Neuronal stem cell (in vitro differentiated cells): ENCODE data around the gene SPAG16.

ENCODE experiments used
- DNase-seq: peaks from one replicate; pipeline ENCODE4 v3.0.0-alpha.2; 2013; ENCODE audit warnings: low spot score
- H2AFZ ChIP-seq: one replicate; pipeline ENCODE4 v1.6.1; 2013; ENCODE audit warnings: mild to moderate bottlenecking, low read length, inconsistent platforms
- H2AK5ac ChIP-seq: 2 replicates; pipeline ENCODE4 v1.6.1; 2013; ENCODE audit warnings: low read depth, mild to moderate bottlenecking, inconsistent platforms, low read length, moderate library complexity, mixed read lengths
- H2BK120ac ChIP-seq: 2 replicates; pipeline ENCODE4 v1.6.1; 2013; ENCODE audit warnings: low read depth, mild to moderate bottlenecking, inconsistent platforms, low read length, moderate library complexity, mixed read lengths
- H2BK12ac ChIP-seq: one replicate; pipeline ENCODE4 v1.6.1; 2013; ENCODE audit warnings: low read length, inconsistent platforms
- H2BK15ac ChIP-seq: 2 replicates; pipeline ENCODE4 v1.6.1; 2013; ENCODE audit warnings: mild to moderate bottlenecking, low read length, inconsistent platforms, mixed read lengths
- H2BK5ac ChIP-seq: one replicate; pipeline ENCODE4 v1.6.1; 2013; ENCODE audit warnings: inconsistent platforms, mild to moderate bottlenecking, low read length, moderate library complexity
- H3K14ac ChIP-seq: one replicate; pipeline ENCODE4 v1.6.1; 2013; ENCODE audit warnings: low read length, inconsistent platforms
- H3K18ac ChIP-seq: 2 replicates; pipeline ENCODE4 v1.6.1; 2013; ENCODE audit warnings: low read length, inconsistent platforms
- H3K23ac ChIP-seq: 2 replicates; pipeline ENCODE4 v1.6.1; 2013; ENCODE audit warnings: low read depth, mild to moderate bottlenecking, mixed read lengths, low read length, inconsistent platforms; ENCODE audit not compliant: poor library complexity
- H3K27ac ChIP-seq: replicated peaks from 3 replicates; pipeline ENCODE4 v1.5.1; 2013; ENCODE audit warnings: low read length, inconsistent platforms
- H3K27me3 ChIP-seq, 3 experiments: 2 replicates each; pipeline ENCODE4 v1.6.1; 2013; ENCODE audit warnings: low read length in 3 of 3, mild to moderate bottlenecking in 2 of 3, inconsistent platforms in 1 of 3, low read depth in 1 of 3, mixed read lengths in 1 of 3, moderate library complexity in 1 of 3; ENCODE audit not compliant: control insufficient read depth in 3 of 3, insufficient read depth in 3 of 3
- H3K36me3 ChIP-seq, 2 donors: replicated peaks in 1 of 2; 2 replicates each; pipeline ENCODE4 v1.6.1; 2013; ENCODE audit warnings: low read length in 2 of 2; ENCODE audit not compliant: control insufficient read depth in 2 of 2, insufficient read depth in 2 of 2
- H3K4ac ChIP-seq: 2 replicates; pipeline ENCODE4 v1.6.1; 2013; ENCODE audit warnings: inconsistent platforms, mild to moderate bottlenecking, low read length, moderate library complexity
- H3K4me1 ChIP-seq, 2 donors: 1 replicate in 1 of 2; 2 replicates in 1 of 2; pipeline ENCODE4 v1.6.1; 2013; ENCODE audit warnings: low read length in 2 of 2, low read depth in 1 of 2; ENCODE audit not compliant: control insufficient read depth in 2 of 2, insufficient read depth in 1 of 2
- H3K4me2 ChIP-seq: one replicate; pipeline ENCODE4 v1.6.1; 2013; ENCODE audit warnings: mild to moderate bottlenecking, low read length, inconsistent platforms; ENCODE audit not compliant: insufficient read depth, poor library complexity, severe bottlenecking
- H3K4me3 ChIP-seq, 2 donors: 2 replicates each; pipeline ENCODE4 v1.5.1; 2013; ENCODE audit warnings: low read length in 2 of 2, mild to moderate bottlenecking in 2 of 2, inconsistent platforms in 1 of 2, moderate library complexity in 1 of 2
- H3K79me1 ChIP-seq: one replicate; pipeline ENCODE4 v1.6.1; 2013; ENCODE audit warnings: low read depth, mild to moderate bottlenecking, inconsistent platforms, low read length, moderate library complexity
- H3K9ac ChIP-seq: one replicate; pipeline ENCODE4 v1.6.1; 2013; ENCODE audit warnings: mild to moderate bottlenecking, low read depth, low read length, inconsistent platforms; ENCODE audit not compliant: poor library complexity
- H3K9me3 ChIP-seq, 2 donors: replicated peaks in 1 of 2; 2 replicates each; pipeline versions ENCODE3 to v1.6.1; 2013; ENCODE audit warnings: low read length in 2 of 2, mild to moderate bottlenecking in 2 of 2, inconsistent platforms in 1 of 2, low read depth in 1 of 2, mixed read lengths in 1 of 2, moderate library complexity in 1 of 2; ENCODE audit not compliant: control insufficient read depth in 2 of 2, insufficient read depth in 1 of 2
- H4K8ac ChIP-seq: one replicate; pipeline ENCODE4 v1.6.1; 2013; ENCODE audit warnings: low read depth, mild to moderate bottlenecking, inconsistent platforms, low read length, moderate library complexity
- H4K91ac ChIP-seq: one replicate; pipeline ENCODE4 v1.6.1; 2013; ENCODE audit warnings: low read length, low read depth, mild to moderate bottlenecking, inconsistent platforms; ENCODE audit not compliant: poor library complexity
- whole genome bisulfite sequencing, 2 donors: extraction: QIAGEN DNeasy Blood & Tissue Kit; methylation state at CpG; one replicate each; pipeline ENCODE4 v1.1.7; 2013; ENCODE audit warnings: missing lambda C conversion rate in 2 of 2, mixed read lengths in 1 of 2; ENCODE audit not compliant: insufficient read length in 2 of 2, insufficient replicate concordance in 1 of 2; ENCODE audit errors: extremely low coverage in 2 of 2; 5-methylcytosine and 5-hydroxymethylcytosine counted together

Gene SPAG16

DNA sequence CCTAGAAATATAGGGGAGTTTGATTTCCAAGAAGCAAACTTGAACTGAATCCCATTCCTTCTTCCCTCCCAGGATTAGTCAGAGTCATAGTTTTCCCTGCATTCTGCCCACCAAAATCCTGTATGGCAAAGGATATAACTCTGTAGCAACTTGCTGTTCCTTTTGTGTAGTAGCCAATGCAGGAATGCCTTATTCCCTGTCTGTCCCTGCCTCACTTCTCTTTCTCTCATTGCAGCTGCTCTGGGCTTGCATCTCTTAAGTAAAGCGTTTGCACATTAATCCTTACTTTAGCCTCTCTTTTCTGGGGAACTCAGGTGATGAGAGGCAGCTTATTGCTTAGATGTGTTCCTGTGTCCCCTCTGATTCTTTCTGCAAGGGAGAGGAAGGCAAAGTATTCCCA, 793.5 kb downstream of the SPAG16 start:
- Histone ChIP-seq H3K9me3 (no peaks in the 10 kb centered on the region), H4K91ac (no peak overlapping the region), H3K4me3 (no peak overlapping the region), H3K36me3 (no peaks in the 10 kb centered on the region), H2BK12ac (no peak overlapping the region), H3K27ac (no peak overlapping the region), H3K79me1 (no peaks in the 10 kb centered on the region), H3K27me3 (no peaks in the 10 kb centered on the region), H3K23ac (no peak overlapping the region), H3K18ac (no peak overlapping the region), H3K9ac (no peak overlapping the region), H2BK5ac (no peak overlapping the region), H3K4me1 (peaks cover 0 to 1% of the 10 kb centered on the region in 2 donors), H2AK5ac (no peak overlapping the region), H3K14ac (no peak overlapping the region), H4K8ac (no peak overlapping the region), H2BK120ac (no peak overlapping the region), H2BK15ac (no peak overlapping the region), H2AFZ (no peak overlapping the region), H3K4me2 (no peak overlapping the region), H3K4ac (no peak overlapping the region)
- no CpG with 5 or more reads among the region's 1 CpG for WGBS, 2 donors
- DNase-seq = no peak

DNA sequence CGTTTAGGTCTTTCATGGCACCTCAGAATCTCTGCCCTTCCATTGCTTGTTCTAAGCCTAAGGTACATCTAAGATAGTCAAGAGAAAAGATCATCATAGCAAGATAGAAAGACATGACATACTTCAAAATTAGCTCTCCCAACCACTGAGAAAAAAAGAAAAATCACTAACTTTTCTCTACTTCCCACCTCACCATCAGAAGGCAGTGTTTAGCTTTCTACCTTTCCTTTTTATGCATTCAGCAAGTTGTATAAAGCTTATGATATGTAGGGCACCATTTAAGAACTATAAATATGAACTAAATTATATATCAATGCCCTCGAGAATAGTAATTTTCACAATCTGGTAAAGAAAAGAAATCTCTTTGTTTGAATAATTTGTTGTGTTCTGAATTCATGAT, 794.8 kb downstream of the SPAG16 start:
- WGBS, 2 donors = no CpG with 5 or more reads among the region's 2 CpGs
- H4K91ac ChIP-seq = no peak overlapping the region

DNA sequence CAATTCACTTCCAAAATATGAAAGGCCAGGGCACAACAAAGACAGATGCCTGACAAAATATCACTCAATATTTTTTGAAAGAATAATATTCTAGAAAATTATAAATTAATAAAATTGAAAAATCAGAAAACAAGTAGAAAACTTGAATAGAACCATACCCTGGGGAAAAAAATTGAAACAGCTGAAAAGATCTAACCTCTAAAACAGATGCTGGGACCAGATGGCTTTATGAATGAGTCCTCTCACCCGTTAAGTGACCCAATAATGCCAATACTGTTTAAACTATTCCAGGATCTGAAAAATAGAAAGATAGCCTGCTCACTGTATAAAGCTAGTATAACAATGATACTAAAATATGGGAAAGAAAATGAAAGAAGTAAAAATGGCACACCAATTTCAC, 804.3 kb downstream of the SPAG16 start:
- DNase-seq = no peak
- Histone ChIP-seq H3K27ac (no peak overlapping the region), H3K36me3 (no peaks in the 10 kb centered on the region), H3K4me3 (no peak overlapping the region), H4K91ac (no peak overlapping the region), H3K14ac (no peak overlapping the region), H3K4me2 (no peak overlapping the region), H3K9ac (no peak overlapping the region), H3K79me1 (no peaks in the 10 kb centered on the region), H2AK5ac (no peak overlapping the region), H4K8ac (no peak overlapping the region), H3K23ac (no peak overlapping the region), H2BK120ac (no peak overlapping the region), H2AFZ (no peak overlapping the region), H2BK15ac (no peak overlapping the region), H2BK5ac (no peak overlapping the region), H3K9me3 (no peaks in the 10 kb centered on the region), H2BK12ac (no peak overlapping the region), H3K27me3 (no peaks in the 10 kb centered on the region), H3K18ac (no peak overlapping the region), H3K4me1 (no peaks in the 10 kb centered on the region), H3K4ac (no peak overlapping the region)
- WGBS, 2 donors = no CpG with 5 or more reads among the region's 1 CpG

More for the DNA sequence above, 794.8 kb downstream of the SPAG16 start:
- Histone ChIP-seq H2BK5ac (no peak overlapping the region), H2AK5ac (no peak overlapping the region), H3K14ac (no peak overlapping the region), H2BK12ac (no peak overlapping the region), H2BK15ac (no peak overlapping the region), H4K8ac (no peak overlapping the region), H3K4ac (no peak overlapping the region), H3K18ac (no peak overlapping the region), H3K23ac (no peak overlapping the region), H3K4me2 (no peak overlapping the region), H3K9me3 (no peaks in the 10 kb centered on the region), H2BK120ac (no peak overlapping the region), H3K27ac (no peak overlapping the region), H2AFZ (no peak overlapping the region), H3K9ac (no peak overlapping the region), H3K27me3 (no peaks in the 10 kb centered on the region), H3K4me3 (no peak overlapping the region), H3K4me1 (peaks cover 0 to 1% of the 10 kb centered on the region in 2 donors), H3K36me3 (no peaks in the 10 kb centered on the region), H3K79me1 (no peaks in the 10 kb centered on the region)
- no peak for DNase-seq

DNA sequence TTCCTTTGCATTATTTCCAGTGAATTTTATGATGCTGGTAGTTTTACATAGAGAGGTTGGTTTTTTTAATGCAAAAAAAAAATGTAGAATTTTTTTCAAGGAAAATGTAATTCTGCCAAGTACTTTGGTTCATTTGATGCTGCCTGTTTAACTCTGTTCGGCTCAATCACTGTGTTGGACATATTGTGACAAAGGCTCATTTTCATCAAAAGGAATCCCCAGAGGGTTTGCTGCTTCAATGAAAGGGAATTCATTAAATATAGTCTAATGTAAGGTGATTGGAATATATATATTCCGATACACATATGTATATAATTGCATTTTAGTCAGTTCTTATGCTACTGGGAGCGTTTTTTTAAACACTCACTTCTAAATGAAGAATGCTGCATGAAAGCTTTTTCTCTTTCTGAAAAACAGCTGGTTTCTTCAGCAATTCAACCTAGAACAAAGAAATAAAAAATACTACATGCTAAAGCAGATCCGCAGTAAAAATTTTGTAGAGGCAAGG, 812.0 kb downstream of the SPAG16 start:
- Histone ChIP-seq H3K18ac (no peak overlapping the region), H2BK120ac (no peak overlapping the region), H2AK5ac (no peak overlapping the region), H3K9me3 (no peaks in the 10 kb centered on the region), H3K27me3 (no peaks in the 10 kb centered on the region), H2BK12ac (no peak overlapping the region), H3K36me3 (no peaks in the 10 kb centered on the region), H4K91ac (no peak overlapping the region), H4K8ac (no peak overlapping the region), H2AFZ (no peak overlapping the region), H2BK15ac (no peak overlapping the region), H3K14ac (no peak overlapping the region), H3K4me2 (no peak overlapping the region), H3K27ac (no peak overlapping the region), H3K4me1 (peaks cover 0 to 5% of the 10 kb centered on the region in 2 donors), H3K4me3 (no peak overlapping the region), H3K4ac (no peak overlapping the region), H3K23ac (no peak overlapping the region), H3K9ac (no peak overlapping the region), H2BK5ac (no peak overlapping the region), H3K79me1 (no peaks in the 10 kb centered on the region)
- DNase-seq = no peak
- WGBS, 2 donors = no CpG with 5 or more reads among the region's 4 CpGs
